Adrenal gland (tissue), 5 donors: ENCODE measurements around the gene HADHA.

ENCODE experiments used
- POLR2A ChIP-seq, 2 donors: fragments of 450-650 bp; IDR thresholded peaks; one replicate each; pipeline ENCODE4 v1.6.1; 2017; ENCODE audit warnings: antibody characterized with exemption in 2 of 2, mild to moderate bottlenecking in 2 of 2, moderate library complexity in 1 of 2
- TF ChIP-seq, protein P1 (sequence below), 6 experiments: fragments of 450-650 bp in 4 of 6; fragments of 200-600 bp in 2 of 6; sonication (generic) in 1 of 6; IDR thresholded peaks; 1 replicate in 5 of 6; 2 replicates in 1 of 6; pipeline versions ENCODE4 v1.5.1 to v1.8.0; 2016 to 2021; ENCODE audit warnings: antibody characterized with exemption in 6 of 6, mild to moderate bottlenecking in 2 of 6, moderate library complexity in 1 of 6
- donor health status: DM: no; HTN: no; CAD: no.

DNA sequence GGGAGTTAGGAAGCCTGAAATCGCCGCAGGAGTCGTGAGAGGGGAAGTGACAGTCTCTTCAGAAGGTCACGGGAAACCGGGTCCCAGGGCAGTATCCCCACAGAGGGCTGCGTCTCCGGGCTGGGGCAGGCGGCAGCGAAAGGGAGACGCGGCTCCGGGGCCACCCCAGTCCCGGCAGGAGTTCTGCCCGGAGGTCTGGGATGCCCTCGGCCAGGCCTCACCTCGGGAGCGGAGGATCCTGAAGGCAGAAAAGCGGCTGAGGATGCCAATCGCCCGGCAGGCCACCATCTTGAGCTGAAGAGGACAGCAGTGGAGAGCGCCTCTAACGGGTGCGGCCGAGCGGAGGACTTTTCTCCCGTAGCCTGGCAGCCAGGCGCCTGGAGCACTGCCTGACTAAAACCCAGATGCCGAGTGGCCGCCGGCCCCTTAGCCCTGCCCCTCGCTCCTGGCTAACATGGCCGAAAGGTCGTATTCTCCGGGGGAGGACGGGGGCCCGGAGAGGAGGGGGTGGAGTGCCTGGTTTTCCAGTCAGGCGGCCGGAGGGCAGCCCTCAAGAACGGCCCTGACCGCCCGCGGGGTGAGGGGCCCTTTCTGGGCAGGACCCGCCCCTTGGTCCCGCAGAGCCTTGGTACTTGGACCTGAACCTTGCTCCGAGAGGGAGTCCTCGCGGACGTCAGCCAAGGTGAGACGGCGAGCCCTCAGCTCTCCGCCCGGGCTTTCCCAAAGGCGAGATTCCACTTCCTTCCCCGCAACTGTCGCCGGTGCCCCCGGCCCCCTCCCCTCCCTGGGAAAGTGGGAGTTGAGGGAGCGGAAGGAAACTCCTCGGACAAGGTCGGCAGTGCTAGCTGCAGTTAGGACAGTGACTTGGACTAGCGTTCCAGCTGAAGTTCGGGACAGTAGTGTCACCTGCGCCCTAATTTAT lies at the start of gene HADHA, which contains the start of gene HADHB:
- TF ChIP-seq, protein P1, sequence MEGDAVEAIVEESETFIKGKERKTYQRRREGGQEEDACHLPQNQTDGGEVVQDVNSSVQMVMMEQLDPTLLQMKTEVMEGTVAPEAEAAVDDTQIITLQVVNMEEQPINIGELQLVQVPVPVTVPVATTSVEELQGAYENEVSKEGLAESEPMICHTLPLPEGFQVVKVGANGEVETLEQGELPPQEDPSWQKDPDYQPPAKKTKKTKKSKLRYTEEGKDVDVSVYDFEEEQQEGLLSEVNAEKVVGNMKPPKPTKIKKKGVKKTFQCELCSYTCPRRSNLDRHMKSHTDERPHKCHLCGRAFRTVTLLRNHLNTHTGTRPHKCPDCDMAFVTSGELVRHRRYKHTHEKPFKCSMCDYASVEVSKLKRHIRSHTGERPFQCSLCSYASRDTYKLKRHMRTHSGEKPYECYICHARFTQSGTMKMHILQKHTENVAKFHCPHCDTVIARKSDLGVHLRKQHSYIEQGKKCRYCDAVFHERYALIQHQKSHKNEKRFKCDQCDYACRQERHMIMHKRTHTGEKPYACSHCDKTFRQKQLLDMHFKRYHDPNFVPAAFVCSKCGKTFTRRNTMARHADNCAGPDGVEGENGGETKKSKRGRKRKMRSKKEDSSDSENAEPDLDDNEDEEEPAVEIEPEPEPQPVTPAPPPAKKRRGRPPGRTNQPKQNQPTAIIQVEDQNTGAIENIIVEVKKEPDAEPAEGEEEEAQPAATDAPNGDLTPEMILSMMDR (IDR thresholded peaks at IDR 0.05), result peak in 5 of 6 experiments; percentile 26 to 49 (median 30)
- peak; percentile 67 to 84 for TF ChIP-seq POLR2A (IDR thresholded peaks at IDR 0.05)
